ENCODE measurements around the gene CADM4. TPM values are rescaled to one million over a fixed set of nuclear protein-coding genes. Genes with fewer than 3 reads are reported as not detected.
"Not testable (repeated sequence)": the region's sequence is repeated elsewhere in the genome, so short reads cannot be mapped to it uniquely, and the experiment has no call there.

CADM4 gene
- total RNA-seq, 2 donors from 2014 or later, result 2.0 to 4.9 TPM

DNA sequence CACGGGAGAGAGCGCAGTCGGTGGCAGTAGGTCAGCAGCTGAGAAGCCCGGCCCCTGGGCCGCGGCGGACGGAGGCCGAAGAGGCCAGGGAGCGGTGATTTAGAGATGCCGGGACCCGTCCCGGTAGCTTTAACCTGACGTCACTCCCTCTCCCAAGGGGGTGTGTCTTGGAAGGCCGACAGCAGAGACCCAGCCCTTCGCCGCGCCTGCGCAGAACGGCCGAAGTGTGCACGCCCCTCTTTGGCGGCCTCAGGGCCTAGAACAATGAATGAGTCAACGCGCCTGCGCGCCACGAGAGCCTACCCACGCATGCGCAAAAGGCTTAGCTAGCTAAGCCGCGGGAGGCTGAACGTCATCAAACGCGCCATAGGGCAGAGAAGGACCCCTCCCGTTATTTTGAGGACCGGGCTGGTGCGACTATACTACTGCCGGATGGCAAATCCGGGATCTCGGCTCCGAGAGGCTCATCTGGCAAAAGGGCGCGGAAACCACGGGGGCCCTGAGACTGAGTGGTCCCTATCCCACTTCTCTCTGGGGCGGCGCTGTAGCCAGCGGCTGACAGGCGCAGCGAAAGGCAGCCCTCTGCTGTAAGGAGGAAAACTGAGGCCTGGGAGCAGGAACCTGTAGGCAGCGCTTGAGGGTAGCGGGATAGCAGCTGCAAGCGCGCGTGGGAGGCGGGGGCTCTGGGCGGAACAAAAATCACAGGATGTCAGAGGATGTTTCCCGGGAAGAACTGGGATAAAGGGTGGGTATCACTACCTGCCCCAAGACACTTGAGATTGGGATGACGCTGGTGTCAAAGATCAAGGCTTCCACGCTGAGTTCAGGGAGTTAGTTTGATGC lies 43.4 kb downstream of the CADM4 start, which contains the start of the genes IRGQ and ZNF576:
Gene IRGQ, minus strand, starts transcription at position 136 of the 843 bp plus-strand sequence. CDS start 796 bp downstream, outside the sequence.
Gene ZNF576, plus strand, starts transcription at position 597 of the 843 bp plus-strand sequence. CDS start 514 bp downstream, outside the sequence.
- intact Hi-C loops (cut with DNase I, micrococcal nuclease), result no loop called here
- ATAC-seq (peak; percentile 86), DNase-seq (peak; percentile 100)

DNA sequence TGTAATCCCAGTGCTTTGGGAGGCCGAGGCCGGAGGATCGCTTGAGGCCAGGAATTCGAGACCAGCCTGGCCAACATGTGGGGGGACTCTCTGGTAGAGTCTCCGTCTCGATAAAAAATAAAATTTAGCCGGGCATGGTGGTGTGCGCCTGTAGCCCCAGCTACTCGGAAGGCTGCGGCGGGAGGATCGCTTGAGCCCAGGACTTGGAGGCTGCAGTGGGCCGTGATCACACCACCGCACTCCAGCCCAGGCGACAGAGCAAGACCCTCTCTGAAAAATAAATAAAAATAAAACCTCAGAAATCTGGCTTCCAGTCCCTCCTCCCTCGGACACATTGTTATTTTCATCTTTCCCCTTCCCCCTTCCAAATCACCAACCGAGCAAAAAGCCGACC lies 44.0 kb downstream of the CADM4 start:
- peak; percentile 19 for ATAC-seq
- no peak for DNase-seq
- intact Hi-C loops (cut with DNase I, micrococcal nuclease), result no loop called here

- DNase-seq, result peak; percentile 56 to 68
- intact Hi-C loops (cut with DNase I, micrococcal nuclease), result no loop called here
- ATAC-seq, result peak; percentile 47
Measured at GRCh38 chr19:43594710-43595604, 44.7 kb downstream of the CADM4 start.

GRCh38 chr19:43594081-43594697 lies 45.5 kb downstream of the CADM4 start:
- ATAC-seq (no peak), DNase-seq (no peak)
- intact Hi-C loops (cut with DNase I, micrococcal nuclease), result no loop called here

DNA sequence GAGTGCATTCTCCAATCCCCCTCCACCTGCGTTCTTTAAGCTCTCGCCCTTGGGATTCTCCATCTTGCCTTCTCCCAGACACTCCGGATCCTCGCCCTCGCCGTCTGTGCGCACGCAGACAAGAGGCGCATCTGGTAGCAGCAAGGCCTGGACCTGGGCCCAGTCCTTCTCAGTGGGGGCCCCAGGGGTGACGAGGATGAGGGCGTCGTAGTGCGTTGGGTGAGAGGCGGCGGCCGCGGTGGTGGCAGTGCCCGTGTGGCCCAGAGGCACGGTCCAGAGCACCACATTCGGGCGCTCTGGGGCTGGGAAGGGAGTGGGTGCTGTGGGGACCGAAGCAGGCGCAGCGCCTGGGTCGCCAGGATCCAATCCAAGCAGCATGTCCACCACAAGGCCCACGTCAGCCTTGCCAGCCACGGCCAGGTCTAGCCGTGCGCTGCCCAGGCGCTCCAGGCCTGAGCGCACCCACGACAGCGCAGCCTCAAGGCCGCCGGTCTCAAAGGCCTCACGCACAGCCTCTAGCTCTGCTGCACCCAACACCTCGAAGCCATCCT lies 46.8 kb downstream of the CADM4 start:
- DNase-seq, result no peak
- intact Hi-C loops (cut with DNase I, micrococcal nuclease), result no loop called here
- no peak for ATAC-seq

DNA sequence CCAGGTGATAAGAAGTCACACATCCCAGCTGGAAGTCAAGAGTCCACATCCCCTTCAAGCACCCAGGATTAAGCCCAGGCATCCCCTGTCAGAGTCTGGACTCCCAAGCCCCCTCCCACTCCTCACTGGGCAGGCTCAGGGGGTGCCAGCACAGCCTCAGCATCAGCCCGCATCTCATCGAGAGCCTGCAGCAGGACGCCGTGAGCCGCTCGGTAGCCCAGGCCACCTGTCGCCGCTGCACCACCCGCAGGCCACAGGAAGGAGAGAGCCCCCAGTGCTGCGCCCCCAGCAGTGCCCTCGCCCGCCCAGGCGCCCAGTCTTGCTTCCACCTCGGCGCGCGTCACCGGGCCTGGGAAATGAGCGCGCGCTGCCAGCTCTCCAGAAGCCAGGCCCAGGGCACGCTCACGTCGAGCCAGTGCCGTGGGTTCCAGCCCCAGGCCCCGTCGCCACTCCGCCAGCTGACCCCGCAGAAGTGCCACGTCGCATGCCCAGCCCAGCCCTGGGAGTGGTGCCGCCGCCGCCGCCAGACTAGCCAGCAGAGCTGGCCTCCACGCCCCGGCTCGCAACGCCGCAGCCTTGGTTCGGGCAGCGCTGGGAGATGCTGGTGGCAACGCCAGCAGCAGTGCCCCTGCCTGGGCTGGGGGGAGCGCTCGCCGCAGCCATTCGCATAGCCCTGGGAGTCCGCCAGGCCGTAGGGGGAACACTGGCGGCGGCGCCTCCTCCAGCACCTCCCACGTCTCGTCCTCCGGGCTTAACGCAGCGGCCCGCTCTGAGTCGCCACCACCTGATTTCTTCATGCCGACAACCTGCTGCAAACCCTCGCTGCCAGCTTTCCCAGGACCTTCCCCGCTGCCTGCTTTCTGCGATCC lies 47.5 kb downstream of the CADM4 start:
- intact Hi-C loops (cut with DNase I, micrococcal nuclease), result no loop called here
- DNase-seq (no peak), ATAC-seq (no peak)

DNA sequence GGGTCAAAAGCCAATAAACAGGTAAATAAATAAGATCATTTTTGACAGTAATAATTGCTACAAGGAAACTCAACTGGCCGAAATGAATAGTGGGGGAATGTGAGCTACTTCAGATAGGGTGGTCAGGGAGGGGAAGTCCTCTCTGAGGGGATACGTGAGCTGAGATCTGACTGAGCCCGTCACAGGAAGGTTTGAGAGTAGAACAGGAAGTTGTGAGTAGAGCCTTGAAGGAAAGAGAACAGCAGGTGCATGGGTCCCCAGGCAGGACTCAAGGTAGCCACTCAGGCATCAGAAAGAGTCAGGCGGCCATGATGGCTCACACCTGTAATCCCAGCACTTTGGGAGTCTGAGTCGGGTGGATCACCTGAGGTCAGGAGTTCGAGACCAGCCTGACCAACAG lies 50.0 kb downstream of the CADM4 start:
- intact Hi-C loops (cut with DNase I, micrococcal nuclease), result no loop called here
- ATAC-seq (no peak), DNase-seq (no peak)

- DNase-seq (no peak), ATAC-seq (no peak)
- intact Hi-C loops (cut with DNase I, micrococcal nuclease), result no loop called here
Measured at GRCh38 chr19:43589277-43589676, 50.4 kb downstream of the CADM4 start.

GRCh38 chr19:43587029-43587428 lies 52.6 kb downstream of the CADM4 start:
- DNase-seq; intact Hi-C loops (cut with DNase I, micrococcal nuclease); ATAC-seq: not testable (repeated sequence)

GRCh38 chr19:43586346-43586745 lies 53.3 kb downstream of the CADM4 start:
- intact Hi-C loops (cut with DNase I, micrococcal nuclease), result no loop called here
- DNase-seq (no peak), ATAC-seq (no peak)

DNA sequence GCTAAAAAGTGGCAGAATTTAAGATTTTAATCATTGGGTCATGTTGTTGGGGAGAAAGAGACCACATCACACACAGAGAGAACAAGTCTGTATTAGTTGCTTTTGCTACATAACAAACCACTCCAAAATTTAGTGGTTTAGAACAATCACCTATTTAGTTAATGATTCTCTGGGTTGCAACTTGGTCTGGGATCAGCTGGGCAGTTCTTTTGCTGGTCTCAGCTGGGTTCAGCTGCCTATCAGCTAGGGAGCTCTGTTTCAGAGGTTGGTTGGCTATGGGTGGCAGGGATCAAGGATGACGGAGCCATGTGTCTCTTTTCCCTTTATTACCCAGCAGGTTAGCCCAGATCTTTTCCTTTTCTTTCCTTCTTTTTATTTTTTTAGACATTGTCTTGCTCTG lies 55.2 kb downstream of the CADM4 start:
- intact Hi-C loops (cut with DNase I, micrococcal nuclease), result no loop called here
- ATAC-seq (no peak), DNase-seq (no peak)

GRCh38 chr19:43582495-43582894 lies 57.2 kb downstream of the CADM4 start:
- no peak for ATAC-seq
- no peak for DNase-seq
- intact Hi-C loops (cut with DNase I, micrococcal nuclease), result no loop called here

DNA sequence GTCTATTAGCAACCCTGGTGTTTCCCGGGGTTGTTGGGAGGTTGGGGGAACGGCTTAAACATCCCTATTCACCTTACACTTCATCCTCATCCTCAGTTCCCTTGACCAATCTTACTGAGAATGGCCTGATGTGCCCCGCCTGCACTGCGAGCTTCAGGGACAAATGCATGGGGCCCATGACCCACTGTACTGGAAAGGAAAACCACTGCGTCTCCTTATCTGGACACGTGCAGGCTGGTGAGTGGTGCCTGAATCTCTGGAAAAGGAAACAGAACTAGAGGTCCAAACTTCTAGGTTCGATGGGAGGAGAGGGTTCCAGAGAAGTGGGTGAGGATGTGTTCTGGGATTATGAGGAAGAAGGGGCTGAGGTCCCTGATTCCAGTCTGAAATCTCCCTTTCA lies 58.2 kb downstream of the CADM4 start:
- intact Hi-C loops (cut with DNase I, micrococcal nuclease), result no loop called here
- ATAC-seq (no peak), DNase-seq (no peak)

- DNase-seq (no peak), ATAC-seq (no peak)
- intact Hi-C loops (cut with DNase I, micrococcal nuclease), result no loop called here
Measured at GRCh38 chr19:43578787-43579186, 60.9 kb downstream of the CADM4 start.

DNA sequence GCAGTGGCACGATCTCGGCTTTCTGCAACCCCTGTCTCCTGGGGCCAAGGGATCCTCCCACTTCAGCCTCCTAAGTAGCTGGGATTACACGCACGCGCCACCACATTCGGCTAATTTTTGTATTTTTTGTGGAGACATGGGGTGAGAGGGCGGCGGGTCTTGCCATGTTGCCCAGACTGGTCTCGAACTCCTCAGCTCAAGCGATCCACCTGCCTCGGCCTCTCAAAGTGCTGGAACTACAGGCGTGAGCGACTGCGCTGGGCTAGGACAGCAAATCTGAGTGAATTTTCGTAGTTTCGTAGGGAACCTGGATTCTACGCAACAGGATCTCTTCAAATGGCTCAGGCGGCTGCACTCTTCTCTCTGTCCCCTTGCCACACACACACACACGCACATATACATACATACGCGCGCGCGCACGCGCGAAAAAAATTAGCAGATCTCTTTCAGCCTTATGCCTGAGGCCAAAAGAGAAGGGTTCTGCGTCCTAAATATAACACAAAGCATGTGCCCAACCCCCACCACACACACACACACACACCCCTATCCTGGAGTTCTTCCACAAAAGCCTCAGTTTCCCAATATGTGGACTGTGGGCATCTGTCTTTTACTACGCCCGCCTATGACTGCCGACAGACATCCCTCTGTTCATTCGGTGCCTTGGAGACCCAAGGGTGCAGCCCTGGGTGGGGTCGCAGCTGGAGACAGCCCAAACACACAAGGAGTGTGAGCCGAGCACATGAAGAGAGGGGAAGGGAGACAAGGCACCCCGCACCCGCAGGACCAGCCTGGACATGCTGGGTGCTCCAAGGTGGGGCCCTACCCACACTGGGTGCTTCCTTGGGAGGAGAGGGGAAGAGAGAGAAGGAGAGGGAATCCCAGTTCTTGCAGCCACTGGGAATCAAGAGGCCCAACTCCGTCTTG lies 63.4 kb downstream of the CADM4 start:
- intact Hi-C loops (cut with DNase I, micrococcal nuclease), result no loop called here
- DNase-seq (peak in 1 of 2 donors; percentile 24), ATAC-seq (no peak)

- DNase-seq, result peak; percentile 98
- intact Hi-C loops (cut with DNase I, micrococcal nuclease), result no loop called here
- peak; percentile 99 for ATAC-seq
Measured at GRCh38 chr19:43575156-43575950, 64.3 kb downstream of the CADM4 start, which contains the start of the genes PINLYP and XRCC1. Gene PINLYP, plus strand, starts transcription at chr19:43575801. Its CDS starts 1,391 bp downstream, at chr19:43577192. Gene XRCC1, minus strand, starts transcription at chr19:43575527. Its CDS starts 69 bp downstream, at chr19:43575458.

Measured in left colon (tissue), 2 donors.